C4-2B (cell line): ENCODE measurements around the gene CHD5.

ENCODE experiments used
- CTCF ChIP-seq: fragments of 450-650 bp; conservative IDR thresholded peaks from 2 replicates; pipeline ENCODE4 v1.5.1; 2017; ENCODE audit warnings: mild to moderate bottlenecking
- ZFX ChIP-seq: fragments of 450-650 bp; IDR thresholded peaks from 2 replicates; pipeline ENCODE4 v1.6.1; 2017

- TF ChIP-seq CTCF: no peak
- TF ChIP-seq ZFX: no peak
These were observed 102.6 kb downstream of the CHD5 start for GRCh38 chr1:6077506-6077905.
